Lower leg skin (tissue), 4 donors: Measurements from ENCODE around the gene BSG. TPM values are rescaled to one million over a fixed set of nuclear protein-coding genes. Genes with fewer than 3 reads are reported as not detected.
"Not testable (repeated sequence)": the region's sequence is repeated elsewhere in the genome, so short reads cannot be mapped to it uniquely, and the experiment has no call there.

Experiments used
- DNase-seq, 2 donors: peaks; one replicate each; pipeline ENCODE4 v3.0.0-alpha.2; 2019; ENCODE audit warnings: low spot score in 2 of 2
- H3K4me3 ChIP-seq: fragments of 200-600 bp; sonication (generic); 2 replicates; pipeline ENCODE4 v1.5.1; 2017; ENCODE audit warnings: mild to moderate bottlenecking, low read depth; ENCODE audit not compliant: poor library complexity, severe bottlenecking
- CTCF ChIP-seq, 3 donors: fragments of 450-650 bp; IDR thresholded peaks; one replicate each; pipeline ENCODE4 v1.5.1; 2016; ENCODE audit warnings: antibody characterized with exemption in 3 of 3, mild to moderate bottlenecking in 3 of 3, moderate library complexity in 2 of 3
- POLR2A ChIP-seq, 2 donors: fragments of 450-650 bp; IDR thresholded peaks; one replicate each; pipeline ENCODE4 v1.6.1; 2016 to 2017; ENCODE audit warnings: antibody characterized with exemption in 2 of 2, mild to moderate bottlenecking in 1 of 2, moderate library complexity in 1 of 2
- whole genome bisulfite sequencing, 2 donors: methylation state at CpG; one replicate each; pipeline ENCODE4 v1.1.5; 2018; 5-methylcytosine and 5-hydroxymethylcytosine counted together
- intact Hi-C: fragments of 100-400 bp; cut with DNase I; formaldehyde crosslinking; loops from one replicate; pipeline ENCODE4 v1.15.0; 2023; ENCODE audit warnings: low total_unique reads
- total RNA-seq, 4 donors: library from RNA; depleted of rRNA; stranded (reverse); fragments of >200 nt; gene quantifications; one replicate each; pipeline ENCODE4 v1.1.0, GENCODE V29; 2016

The BSG gene
- total RNA-seq, 4 donors from 2014 or later, result 288 to 344 (median 307) TPM

- no peak for DNase-seq
- H3K4me3 ChIP-seq, result no peak overlapping the region
- intact Hi-C loops, result no loop called here
- TF ChIP-seq CTCF (IDR thresholded peaks at IDR 0.05), result no peak
- no peak for TF ChIP-seq POLR2A (IDR thresholded peaks at IDR 0.05)
- 85 to 88% methylated on average over 27 to 31 of the region's 31 CpGs for WGBS, 2 donors
These were observed 10.3 kb downstream of the BSG start for GRCh38 chr19:582497-583197.

- DNase-seq, result no peak
- intact Hi-C loops, result no loop called here
- TF ChIP-seq CTCF (IDR thresholded peaks at IDR 0.05) (no peak), POLR2A (IDR thresholded peaks at IDR 0.05) (no peak)
These were observed 11.0 kb downstream of the BSG start for GRCh38 chr19:583198-583967.

GRCh38 chr19:583968-584239 is 11.5 kb downstream of the BSG start:
- no peak overlapping the region for H3K4me3 ChIP-seq
- intact Hi-C loops, result no loop called here
- TF ChIP-seq CTCF (IDR thresholded peaks at IDR 0.05) (no peak), POLR2A (IDR thresholded peaks at IDR 0.05) (no peak)
- WGBS, 2 donors, result 59 to 73% methylated on average over 5 of the region's 5 CpGs
- no peak for DNase-seq

More at GRCh38 chr19:583198-583967, 11.0 kb downstream of the BSG start:
- WGBS, 2 donors, result 88 to 89% methylated on average over 23 to 24 of the region's 27 CpGs
- no peak overlapping the region for H3K4me3 ChIP-seq

- TF ChIP-seq CTCF (IDR thresholded peaks at IDR 0.05), result peak in 1 of 3 donors; percentile 65
- TF ChIP-seq POLR2A (IDR thresholded peaks at IDR 0.05), result no peak
- intact Hi-C loops, result no loop called here
- DNase-seq, result no peak
These were observed 12.0 kb downstream of the BSG start for GRCh38 chr19:584240-585001.

GRCh38 chr19:585146-585545 is 12.8 kb downstream of the BSG start:
- H3K4me3 ChIP-seq, DNase-seq, intact Hi-C loops: not testable (repeated sequence)
- WGBS, 2 donors, result 81 to 85% methylated on average over 32 to 34 of the region's 34 CpGs

More at GRCh38 chr19:584240-585001, 12.0 kb downstream of the BSG start:
- 32 to 35% methylated on average over 36 to 38 of the region's 38 CpGs for WGBS, 2 donors
- no peak overlapping the region for H3K4me3 ChIP-seq

GRCh38 chr19:585551-586110 is 13.2 kb downstream of the BSG start:
- intact Hi-C loops, result no loop called here
- TF ChIP-seq CTCF (IDR thresholded peaks at IDR 0.05) (no peak), POLR2A (IDR thresholded peaks at IDR 0.05) (no peak)
- DNase-seq, result no peak
- H3K4me3 ChIP-seq, result no peak overlapping the region
- WGBS, 2 donors, result 54 to 55% methylated on average over 8 to 10 of the region's 10 CpGs
